Measurements from ENCODE around the gene FAM98A.

Gene FAM98A

DNA sequence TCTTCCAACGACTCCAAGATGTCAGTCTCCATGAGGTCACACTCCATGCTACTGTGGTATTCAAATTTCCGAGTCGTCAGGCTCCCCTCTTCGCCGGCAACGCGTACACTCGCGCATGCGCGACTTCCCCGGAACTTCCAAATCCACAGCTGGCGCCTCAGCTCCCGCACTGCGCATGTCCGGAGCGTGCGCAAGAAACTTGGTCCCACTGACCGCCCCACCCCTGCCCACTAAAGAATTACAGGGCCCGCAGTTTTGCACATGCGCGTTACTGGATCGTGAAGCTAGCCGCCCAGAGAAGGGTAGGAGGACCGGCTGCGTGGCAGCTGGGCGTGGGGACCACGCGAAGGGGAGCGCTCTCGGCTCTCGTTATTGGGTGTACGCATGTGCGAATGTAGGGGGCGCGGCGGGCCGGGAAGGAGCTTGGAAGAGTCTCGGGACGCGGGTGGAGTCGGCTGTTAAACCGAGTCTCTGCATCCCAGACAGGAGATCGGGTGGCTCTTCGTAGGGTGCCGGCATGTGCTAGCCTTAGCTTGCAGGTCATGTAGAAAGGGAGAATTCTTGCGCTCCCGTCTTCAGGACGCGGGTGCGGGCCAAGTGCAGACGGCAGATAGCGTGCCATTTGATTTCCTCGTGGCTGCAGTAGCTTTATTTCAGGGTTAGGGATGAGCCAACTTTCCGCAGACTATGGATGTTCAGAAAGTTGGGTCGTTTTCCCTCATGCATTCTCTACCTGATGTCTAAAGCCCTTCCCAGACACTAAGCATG lies at the start of gene FAM98A:
FAM98A (minus strand) TSS at position 125 of the 768 bp plus-strand sequence; CDS start at position 47, 78 bp downstream.
- DNase-seq: peak; percentile 98

DNA sequence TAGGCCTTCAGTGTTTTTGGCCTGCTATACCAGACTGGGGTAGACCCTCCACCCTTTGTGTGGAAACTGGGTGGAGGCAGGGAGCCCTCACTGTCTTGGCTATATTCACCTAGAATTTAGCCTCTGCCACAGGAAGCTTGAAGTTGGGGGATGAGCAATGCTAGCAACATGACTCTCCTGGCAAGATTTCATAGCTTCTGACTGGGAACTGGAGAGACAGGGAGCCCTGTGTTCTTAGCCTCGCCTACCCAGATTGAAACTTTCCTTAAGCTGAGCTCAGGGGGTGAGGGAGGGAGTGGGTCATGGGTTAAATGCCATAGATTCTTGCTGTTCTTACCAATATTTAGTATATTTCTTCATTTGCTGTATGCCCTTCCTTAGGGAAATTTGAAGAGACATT lies 46.8 kb upstream of the FAM98A start:
- no peak for DNase-seq

GRCh38 chr2:33644215-33644614 lies 45.1 kb upstream of the FAM98A start:
- no peak for DNase-seq

GRCh38 chr2:33636001-33636400 lies 36.9 kb upstream of the FAM98A start:
- no peak for DNase-seq

DNA sequence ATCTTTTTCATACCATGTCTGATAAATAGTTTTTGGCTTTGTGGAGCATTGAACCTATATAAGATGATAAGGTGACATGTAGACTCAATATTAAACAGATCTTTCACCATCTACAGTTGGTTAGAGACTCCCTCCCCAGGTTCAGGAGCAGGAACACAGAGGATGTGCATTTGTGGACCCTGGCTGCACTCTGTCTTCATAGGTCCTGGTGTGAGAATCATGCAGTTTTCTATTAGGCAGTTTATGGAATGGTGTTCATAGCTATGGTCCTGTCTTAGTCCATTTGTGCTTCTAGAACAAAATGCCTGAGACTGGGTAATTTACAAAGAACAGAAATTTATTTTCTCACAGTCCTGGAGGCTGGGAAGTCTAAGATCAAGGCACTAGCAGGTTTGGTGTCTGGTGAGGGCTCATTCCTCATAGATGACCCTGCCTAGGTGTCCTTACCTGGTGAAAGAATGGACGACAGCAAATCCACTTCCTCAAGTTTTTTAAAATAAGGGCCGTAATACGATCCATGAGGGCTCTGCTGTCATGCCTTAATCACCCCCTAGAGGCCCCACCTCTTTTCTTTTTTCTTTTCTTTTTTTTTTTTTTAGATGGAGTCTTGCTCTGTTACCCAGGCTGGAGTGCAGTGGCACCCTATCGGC lies 35.3 kb upstream of the FAM98A start:
- no peak for DNase-seq

- no peak for DNase-seq
These were observed 34.2 kb upstream of the FAM98A start for GRCh38 chr2:33633315-33633714.

- DNase-seq: no peak
These were observed 33.7 kb upstream of the FAM98A start for GRCh38 chr2:33632831-33633230.

- DNase-seq: no peak
These were observed 29.1 kb upstream of the FAM98A start for GRCh38 chr2:33628031-33628827.

GRCh38 chr2:33619028-33619427 lies 19.9 kb upstream of the FAM98A start:
- DNase-seq: peak; percentile 73

DNA sequence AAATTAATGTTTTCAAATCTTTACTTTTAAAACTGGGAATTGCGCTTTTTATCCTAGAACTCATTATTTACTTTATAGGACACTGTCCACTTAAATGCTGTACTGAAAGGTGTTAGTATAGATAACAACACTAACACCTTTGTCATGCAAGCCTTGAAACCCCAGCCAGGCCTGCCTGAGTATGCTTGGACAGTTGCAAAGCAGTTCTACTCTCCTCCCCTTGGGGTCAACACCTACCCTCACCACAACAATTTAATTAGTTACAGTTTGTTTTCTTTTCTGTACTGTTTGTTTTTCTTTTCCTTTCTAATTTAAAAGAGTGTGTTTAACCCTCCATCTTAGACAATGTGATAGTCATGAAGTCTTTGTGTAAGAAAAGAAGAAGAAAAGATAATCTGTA lies 18.9 kb upstream of the FAM98A start:
- DNase-seq: no peak

DNA sequence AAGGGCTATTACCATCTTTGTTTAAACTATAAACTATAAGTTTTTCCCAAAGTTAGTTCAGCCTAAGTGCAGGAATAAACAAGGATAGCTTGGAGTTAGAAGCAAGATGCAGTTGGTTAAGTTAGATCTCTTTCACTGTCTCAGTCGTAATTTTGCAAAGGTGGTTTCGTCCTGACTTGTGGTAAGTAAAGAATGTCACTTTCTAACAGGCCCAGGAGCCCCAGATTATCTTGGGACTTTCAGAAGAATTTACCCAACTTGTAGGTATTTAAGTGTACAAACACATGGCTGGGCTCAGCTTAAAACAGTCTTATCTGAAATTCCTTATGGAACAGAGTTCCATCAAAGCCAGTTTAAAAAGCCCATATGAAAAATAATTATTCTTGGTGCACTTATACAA lies 18.3 kb upstream of the FAM98A start:
- no peak for DNase-seq

- DNase-seq: no peak
These were observed 17.8 kb upstream of the FAM98A start for GRCh38 chr2:33616873-33617272.

DNA sequence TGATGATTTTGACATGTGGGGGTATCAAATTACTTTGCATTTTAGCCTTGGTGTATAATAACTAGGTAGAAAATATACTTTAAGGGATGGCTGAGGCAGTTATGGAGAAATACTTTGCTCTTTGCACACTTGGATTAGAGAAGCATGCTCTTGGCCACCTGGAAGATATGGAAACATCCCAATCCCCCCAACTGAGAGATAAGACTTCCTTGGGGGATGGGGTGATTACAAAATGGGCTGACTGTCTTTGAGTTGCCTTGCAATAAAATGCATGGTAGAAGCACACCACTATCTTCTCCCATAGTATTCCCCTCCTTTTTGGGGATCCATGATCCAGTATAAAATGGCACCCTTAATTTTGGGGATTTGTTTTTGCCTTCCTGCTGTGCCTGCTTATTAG lies 15.1 kb upstream of the FAM98A start:
- no peak for DNase-seq

- DNase-seq: no peak
These were observed 8.8 kb upstream of the FAM98A start for GRCh38 chr2:33607905-33608304.

- DNase-seq: no peak
These were observed 8.2 kb upstream of the FAM98A start for GRCh38 chr2:33607251-33607721.

DNA sequence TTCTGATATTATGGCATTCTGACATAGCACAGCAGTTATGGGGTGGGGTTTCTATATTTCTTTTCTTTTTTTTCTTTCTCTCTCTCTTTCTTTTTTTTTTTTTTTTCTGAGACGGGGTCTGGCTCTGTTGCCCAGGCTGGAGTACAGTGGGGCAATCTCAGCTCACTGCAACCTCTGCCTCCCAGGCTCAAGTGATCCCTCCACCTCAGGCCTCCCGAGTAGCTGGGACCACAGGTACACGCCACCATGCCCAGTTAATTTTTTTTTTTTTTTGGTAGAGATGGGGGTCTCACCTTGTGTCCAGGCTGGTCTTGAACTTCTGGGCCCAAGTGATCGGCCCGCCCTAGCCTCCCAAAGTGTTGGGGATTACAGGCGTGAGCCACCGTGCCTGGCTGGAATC lies 7.5 kb upstream of the FAM98A start:
- DNase-seq: no peak

GRCh38 chr2:33606100-33606499 lies 7.0 kb upstream of the FAM98A start:
- no peak for DNase-seq

GRCh38 chr2:33605056-33605455 lies 6.0 kb upstream of the FAM98A start:
- no peak for DNase-seq

- no peak for DNase-seq
These were observed 4.3 kb upstream of the FAM98A start for GRCh38 chr2:33603416-33603815.

DNA sequence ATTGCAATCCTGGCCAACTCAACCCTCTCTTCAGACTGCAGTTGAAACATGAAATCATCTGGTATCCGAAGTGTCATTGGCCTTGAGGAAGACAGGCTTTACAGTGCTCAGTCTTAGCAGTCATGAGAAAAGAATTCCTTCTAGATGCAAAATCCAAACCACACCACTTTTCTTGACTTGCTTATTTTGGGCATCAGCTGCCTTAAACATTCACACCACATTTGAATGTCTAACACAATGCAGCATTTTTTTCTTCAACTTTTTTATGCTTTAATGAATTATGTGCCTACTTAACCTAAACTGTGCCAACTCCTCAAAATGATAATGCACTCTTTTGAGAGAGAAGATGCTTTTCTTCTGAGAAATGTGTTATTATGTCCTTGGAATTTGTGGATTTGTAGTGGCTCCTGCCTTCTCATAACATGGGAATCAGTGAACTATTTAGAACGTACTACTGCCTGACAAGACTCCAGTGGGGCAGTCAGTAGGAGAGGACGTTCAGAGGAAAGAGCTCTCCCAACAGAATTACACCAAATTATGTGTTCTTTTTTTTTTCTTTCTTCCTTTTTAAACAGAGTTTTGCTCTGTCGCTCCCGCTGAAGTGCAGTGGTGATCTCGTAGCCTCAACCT lies 3.2 kb upstream of the FAM98A start:
- no peak for DNase-seq

DNA sequence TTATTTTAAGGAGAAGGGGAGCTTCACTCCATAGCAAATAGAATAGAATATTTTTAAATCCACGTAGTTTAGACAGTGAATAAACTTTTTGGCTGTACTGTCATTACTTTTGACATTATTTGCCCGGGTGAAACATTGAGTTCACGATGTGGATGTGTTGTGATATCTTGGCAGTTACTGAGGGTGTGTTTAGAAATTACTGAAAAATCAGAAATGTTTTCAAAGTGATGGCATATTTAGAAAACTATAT lies 769 bp upstream of the FAM98A start:
- no peak for DNase-seq

DNA sequence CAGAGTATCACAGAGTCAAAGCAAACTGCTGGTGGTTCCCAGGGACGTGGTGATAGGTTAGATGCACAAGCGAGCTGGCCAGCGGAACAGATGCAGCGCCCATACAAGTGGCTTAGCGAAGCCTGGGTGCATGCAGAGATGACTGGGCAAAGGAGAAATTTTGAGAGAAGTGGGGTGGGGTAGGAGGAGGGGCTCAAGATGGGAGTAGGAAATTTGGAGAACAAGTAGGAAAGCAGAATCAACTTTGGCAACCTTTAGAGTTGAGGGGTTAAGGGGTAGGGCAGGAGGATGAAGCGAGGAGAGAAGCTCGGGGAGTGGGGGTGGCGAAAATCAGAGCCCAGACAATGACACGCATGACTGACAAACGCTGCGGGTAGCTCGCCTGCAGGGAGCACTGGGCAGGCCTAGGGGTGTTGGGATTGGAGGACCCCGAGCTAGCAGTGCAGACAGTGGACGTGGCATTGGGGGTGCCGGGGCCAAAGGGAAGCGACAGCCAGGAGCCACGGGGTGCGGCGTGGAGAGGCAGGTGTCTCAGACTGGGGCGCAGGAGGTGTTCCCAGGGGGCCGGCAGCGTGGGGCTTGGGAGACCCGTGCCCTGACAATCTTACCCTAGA lies 431 bp downstream of the FAM98A start:
- DNase-seq: no peak

DNA sequence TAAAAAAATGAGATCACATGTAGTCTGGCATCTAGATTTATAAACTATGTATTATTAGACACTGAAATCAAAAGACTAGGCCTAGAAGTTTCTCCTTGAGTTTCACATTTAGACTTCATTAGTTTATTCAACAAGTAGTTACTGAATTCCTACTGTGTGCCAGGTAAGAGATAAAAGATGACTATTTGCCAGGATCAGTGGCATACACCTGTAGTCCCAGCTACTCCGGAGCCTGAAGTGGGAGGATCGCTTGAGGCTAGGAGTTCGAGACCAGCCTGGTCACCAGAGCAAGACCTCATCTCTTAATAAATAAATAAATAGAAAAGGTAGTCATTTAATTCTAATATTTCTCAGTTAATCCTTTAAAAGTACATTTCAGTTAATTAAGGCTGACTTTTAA lies 2.1 kb downstream of the FAM98A start:
- DNase-seq: no peak

Data from MV-4-11 (cell line).